Stimulated activated CD4-positive, alpha-beta T cell treated with anti-CD3 and anti-CD28 coated beads, Interleukin-2, amount 100 ng/mL, for 4 hours (primary cell): ENCODE results near the gene HDAC2.
"Not testable (repeated sequence)": the region's sequence is repeated elsewhere in the genome, so short reads cannot be mapped to it uniquely, and the experiment has no call there.

Source experiments
- DNase-seq: peaks from one replicate; pipeline ENCODE4 v3.0.0-alpha.2; 2020; ENCODE audit warnings: low read depth

HDAC2 gene

DNA sequence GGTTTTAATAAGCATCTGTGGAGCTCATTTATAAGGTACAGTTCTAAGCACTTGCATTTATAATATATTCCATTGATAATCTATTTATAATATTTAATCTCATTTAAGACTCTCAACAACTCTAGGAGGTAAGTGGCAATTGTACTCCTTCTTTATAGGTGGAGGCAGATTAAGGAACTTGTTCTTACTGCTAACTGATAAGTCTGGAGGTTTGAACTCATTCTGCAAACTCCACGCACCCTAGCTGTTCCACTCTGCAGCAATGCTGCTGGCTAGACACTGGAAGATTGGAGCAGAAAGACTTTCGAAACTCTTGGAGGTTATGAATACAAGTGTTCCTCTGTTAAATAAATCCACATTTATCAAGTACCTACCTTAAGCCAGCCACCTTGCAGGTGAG, 793 bp upstream of the HDAC2 start:
- DNase-seq: no peak

DNA sequence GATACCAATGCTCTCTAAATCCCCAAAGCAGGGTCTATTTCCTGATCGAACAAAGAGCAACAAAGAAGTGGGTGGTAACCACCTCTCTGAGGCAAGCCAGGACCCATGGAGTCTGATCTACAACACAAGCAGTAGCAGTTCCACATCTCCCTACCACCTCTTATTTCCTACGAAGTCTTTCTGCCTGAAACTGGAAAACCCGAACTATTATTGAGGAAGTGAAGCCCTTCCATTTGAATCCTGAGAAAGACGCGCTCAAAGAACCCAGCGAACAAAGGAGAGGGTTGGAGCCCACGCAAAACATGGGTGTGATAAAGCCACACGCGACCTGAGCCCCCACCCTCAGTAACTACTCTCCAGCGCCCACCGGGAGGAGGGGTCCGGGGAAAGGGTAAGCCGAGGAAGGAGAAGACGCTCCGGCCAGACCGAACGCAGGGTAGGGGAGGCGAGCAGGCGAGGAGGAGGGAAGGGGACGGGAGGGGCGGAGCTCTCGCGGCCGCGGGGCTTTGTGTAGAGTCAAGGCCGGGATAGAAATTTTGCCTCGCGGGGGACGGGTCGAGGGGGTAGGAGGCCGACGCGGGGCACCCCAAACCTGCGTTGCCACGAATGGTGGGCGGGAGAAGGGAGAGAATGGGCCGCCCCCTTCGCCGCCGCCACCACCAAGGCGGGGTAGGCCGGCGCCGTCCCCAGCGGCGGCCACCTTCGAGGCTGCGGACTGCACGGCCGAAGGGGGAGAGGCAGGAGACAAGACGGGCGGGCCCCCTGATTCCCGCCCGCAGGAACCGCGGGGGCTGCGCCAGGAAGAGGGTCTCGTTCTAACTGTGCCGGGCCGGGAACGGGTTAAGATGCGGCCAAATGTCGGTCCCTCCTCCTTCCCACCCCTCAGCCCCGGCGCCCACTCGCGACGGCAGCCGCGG, 802 bp downstream of the HDAC2 start:
- DNase-seq: no peak

DNA sequence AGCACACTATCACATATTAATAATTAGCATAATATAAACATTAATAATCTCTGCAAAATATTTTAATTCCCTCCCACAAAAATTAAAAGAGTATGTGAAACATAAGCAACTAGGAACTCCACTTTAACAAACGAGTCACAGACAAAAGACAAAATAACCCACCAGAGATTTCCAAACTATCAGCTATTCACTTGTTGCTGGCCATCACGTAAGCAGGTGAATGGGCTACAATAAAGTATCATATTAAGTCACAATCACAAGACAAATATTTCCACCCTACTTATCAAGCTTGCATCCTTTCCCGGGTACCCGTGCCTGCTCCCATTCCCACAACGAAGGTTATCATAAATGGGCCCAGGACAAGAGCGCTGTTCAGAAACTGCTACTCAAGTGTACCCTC, 2.5 kb downstream of the HDAC2 start:
- DNase-seq: no peak

GRCh38 chr6:113967777-113968176, 3.2 kb downstream of the HDAC2 start:
- DNase-seq: no peak

DNA sequence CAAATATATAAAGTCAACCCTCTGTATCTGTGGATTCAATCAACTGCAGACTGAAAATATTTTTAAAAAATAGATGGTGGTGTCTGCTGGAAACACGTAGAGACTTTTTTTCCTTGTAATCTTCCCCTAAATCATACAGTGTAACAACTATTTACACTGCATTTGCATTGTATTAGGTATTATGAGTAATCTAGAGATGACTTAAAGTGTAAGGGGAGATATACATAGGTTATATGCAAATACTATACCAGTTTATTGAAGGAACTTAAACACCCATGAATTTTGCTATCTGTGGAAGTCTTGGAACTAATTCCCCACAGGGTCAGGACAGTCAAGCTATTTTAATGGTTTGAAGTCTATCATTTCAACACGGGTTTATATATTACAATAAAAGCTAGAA, 10.2 kb downstream of the HDAC2 start:
- DNase-seq: no peak

- DNase-seq: no peak
These were observed 11.7 kb downstream of the HDAC2 start for GRCh38 chr6:113959235-113959634.

DNA sequence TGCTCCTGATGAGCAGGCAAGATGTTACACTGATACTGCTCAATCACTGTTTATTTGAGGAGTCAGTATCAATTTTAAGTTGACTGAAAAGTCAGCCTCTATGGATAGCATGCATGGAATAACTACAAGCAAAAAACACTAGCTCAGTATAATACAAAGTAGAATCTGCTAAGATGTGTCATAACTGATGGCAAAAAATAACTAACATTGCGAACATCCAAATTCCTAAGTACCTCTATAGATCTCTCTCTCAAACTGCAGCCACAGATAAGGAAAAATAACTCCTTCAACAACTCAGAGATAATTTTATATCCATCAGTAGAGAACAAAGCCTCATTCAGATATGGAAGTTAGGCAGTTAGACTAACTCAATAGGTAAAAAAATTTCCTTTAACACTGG, 16.3 kb downstream of the HDAC2 start:
- DNase-seq: no peak

GRCh38 chr6:113953346-113953745, 17.6 kb downstream of the HDAC2 start:
- DNase-seq: no peak

GRCh38 chr6:113949499-113949898, 21.4 kb downstream of the HDAC2 start:
- DNase-seq: no peak

GRCh38 chr6:113944701-113945100, 26.2 kb downstream of the HDAC2 start:
- no peak for DNase-seq

DNA sequence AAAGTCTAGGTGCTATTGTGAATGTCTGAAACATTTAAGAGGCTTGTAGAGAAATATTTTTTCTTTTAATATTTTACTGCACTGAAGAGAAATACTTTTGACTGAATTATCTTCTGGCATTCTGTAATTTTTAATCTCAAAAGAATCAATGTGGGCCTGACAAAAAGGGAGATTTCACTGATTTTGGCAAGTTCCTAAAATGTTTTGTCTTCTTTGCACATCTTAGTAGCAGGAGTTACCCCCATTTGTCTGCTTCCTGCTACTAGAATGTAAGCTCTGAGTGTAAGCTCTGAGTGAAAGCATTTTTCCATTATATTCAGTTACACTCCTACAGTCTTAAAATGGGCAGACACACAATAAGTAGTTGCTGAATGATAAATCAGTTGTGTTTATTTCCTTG, 31.1 kb downstream of the HDAC2 start:
- DNase-seq: no peak

DNA sequence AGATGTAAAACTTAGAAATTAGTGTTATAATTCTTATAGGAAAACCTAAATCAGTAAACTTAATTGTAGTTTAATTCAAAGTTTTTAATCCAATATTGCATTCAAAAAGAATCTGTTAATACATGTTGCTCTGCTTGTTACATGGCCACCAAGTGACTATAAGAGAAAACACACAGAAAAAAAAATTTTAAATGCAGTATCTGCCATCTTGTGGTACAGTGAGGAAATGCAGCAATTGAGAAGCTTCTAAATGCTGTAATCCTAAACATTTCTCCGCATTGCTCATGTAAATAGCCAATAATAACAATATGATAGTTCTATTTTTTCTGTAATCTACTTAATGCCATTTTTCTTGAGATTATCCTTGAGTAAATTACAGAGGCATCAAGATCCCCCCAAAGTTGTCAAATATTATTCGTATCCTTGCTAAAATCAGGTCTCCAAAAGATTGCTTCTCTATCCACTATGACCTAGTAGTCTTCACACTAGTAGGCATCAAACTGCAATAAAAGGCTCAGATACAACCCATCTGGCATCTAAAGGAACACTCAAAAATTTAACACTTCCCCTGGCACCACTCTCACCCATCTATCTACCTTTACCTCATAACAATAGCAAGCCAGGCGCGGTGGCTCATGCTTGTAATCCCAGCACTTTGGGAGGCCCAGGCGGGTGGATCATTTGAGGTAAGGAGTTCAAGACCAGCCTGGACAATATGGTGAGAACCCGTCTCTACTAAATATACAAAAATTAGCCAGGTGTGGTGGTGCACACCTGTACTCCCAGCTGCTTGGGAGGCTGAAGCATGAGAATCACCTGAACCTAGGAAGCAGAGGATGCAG, 34.6 kb downstream of the HDAC2 start:
- no peak for DNase-seq

GRCh38 chr6:113934101-113934500, 36.8 kb downstream of the HDAC2 start:
- DNase-seq: no peak

GRCh38 chr6:113931907-113932306, 39.0 kb downstream of the HDAC2 start:
- not testable (repeated sequence) for DNase-seq

- DNase-seq: no peak
These were observed 40.8 kb downstream of the HDAC2 start for GRCh38 chr6:113930183-113930582.

DNA sequence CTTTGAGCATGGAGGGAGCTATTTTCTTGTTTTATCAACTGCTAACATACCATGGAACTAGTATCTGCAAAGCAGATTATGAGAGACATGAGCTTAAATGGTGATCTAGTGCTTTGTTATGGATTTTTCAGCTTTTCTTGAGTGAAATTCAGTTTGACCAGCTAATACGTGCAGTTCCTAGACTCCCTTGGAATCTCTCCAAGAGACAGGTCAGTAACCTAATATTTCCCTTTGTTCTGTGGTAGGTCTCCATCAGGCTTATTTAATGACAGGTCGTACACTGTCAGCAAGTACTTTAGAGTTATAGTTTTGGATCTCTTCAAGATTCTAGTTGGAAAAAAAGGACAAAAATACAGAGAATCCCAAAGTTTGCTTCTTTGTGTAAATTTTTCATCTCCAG, 43.9 kb downstream of the HDAC2 start:
- DNase-seq: no peak

DNA sequence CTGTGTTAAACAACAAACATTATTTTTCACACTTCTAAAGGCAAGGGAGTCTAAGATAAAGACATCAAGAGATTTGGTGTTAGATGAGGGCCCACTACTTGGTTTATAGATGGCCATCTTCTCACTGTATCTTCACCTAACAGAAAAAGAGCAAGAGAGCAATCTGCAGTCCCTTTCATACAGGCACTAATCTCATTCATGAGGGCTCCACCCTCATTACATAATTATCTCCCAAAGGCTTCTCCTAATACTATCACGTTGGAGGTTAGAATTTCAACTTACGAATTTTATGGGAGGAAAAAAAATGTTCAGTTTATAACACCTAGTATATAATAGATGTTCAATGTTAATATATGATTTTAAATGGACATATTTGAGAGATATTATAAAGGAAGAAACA, 45.6 kb downstream of the HDAC2 start:
- DNase-seq: no peak

DNA sequence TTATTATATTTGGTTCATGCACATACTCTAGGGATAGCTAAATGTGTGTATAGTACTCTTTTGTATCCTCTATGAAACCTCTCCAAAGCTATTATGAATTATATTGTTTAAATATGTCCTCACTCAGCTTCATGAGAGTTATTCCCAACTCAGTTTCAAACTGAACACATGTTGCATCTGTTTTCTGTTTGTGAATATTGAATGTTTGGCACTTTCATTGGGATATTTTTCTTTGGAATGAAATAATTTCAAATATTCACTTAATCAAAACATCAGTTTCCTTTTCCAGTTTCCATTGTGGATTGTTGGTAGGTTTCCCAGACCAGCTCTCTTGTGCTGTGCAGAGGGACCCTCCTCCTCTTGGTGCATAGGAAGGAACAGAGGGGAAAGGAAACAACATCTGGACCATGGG, 46.6 kb downstream of the HDAC2 start:
- no peak for DNase-seq

GRCh38 chr6:113923526-113923925, 47.4 kb downstream of the HDAC2 start:
- no peak for DNase-seq

DNA sequence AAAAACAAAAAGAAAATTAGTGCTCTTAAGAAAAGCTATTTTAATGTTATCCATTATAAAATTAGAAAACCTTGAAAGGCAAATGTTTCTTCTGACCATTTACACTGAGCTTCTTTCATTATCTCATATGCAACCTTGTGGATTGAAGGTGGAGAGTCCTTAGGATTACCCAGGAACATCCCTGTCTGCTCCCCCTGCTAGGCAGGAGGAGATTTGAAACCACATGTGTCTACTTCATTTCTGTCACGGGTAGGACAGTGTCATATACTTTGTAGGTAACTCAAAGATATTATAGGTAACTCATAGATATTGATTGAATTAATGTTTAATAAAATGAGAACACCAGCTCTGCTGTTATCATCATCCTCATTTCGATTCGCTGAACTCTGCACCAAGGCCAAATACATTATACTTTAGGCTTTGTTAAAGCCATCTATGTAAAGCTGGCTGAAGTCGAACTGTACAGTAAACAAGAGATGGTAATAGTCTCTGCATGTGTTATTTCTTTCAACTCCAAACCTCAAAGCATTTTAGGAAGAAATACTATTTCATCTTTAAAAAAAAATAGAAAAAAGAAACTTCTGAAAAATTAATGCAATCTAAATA, 49.5 kb downstream of the HDAC2 start:
- DNase-seq: no peak

DNA sequence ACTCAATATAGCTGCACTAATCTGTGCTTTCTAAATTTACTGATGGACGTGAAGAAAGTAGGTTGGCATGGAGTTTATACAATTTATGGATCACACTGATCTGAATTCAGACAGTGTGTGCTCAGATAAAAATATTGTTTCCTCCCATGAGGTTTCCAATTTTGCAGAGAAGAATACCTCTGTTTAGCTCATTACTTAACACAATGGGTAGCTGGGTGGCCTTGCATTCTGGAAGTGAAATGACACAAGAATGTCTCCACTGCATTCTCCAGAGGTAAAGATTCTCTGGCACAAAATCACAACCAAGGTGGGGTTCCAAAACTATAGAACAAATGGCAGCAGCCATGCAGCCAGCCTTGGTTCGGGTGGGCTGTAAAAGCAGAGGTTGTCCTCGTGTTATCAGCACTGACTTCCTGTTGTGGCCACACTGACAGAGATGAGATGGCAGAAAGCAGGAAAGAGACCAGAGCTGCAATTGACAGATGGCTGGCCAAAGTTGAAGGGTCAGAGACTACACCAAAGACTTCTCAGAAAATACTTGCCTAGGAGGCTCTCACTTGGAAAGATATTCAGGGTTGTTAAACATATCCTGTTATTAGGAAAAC, 50.2 kb downstream of the HDAC2 start:
- DNase-seq: no peak

DNA sequence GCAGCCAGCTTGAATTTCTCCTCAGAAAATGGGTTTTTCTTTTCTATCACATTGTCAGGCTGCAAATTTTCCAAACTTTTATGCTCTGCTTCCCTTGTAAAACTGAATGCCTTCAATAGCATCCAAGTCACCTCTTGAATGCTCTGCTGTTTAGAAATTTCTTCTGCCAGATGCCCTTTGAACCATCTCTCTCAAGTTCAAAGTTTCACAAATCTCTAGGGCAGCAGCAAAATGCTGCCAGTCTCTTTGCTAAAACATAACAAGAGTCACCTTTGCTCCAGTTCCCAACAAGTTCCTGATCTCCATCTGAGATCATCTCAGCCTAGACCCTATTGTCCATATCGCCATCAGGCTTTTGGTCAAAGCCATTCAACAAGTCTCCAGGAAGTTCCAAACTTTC, 60.7 kb downstream of the HDAC2 start:
- DNase-seq: not testable (repeated sequence)
